CMK (cell line): ENCODE measurements around the gene KCNIP1.

ENCODE experiments used
- DNase-seq: peaks from one replicate; pipeline ENCODE4 v3.0.0-alpha.2; 2010; ENCODE audit warnings: low read depth

Gene KCNIP1

DNA sequence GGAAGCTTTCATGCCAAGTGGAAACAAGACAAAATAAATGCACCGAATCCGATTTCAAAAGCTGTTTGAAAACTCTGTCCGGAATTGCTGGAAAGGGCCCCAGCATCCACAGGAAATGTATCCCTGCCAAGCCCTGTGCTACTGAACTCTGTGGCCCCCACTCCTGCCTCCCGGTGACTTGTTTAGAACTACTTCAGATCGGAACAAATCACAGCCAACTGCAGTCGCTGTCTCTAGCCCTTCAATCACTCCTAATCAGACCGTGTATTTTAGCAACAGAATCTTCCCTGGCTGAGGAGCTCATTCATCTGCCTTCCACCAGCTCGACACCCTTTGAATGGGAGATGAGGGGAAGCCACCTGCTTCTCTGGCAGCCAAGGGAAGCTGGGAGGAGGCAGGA, 94.1 kb downstream of the KCNIP1 start:
- no peak for DNase-seq

DNA sequence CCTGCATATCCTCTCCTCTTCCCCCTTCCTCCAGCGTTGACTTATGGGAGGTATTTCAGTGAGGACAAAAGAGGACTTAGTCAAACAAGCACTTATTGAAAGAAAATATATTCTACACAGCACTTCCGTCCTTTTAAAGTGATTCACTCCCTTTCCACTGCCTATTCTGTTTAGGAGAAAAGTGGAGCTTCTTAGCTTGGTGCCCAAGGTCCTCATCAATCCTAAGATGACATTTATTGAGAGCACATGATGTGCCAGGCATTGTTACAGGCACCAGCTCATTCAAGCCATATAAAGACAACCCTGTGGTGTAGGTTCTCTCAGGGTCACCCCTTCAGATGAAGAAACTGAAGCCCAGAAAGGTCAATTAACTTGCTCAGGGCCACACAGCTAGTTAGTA, 95.9 kb downstream of the KCNIP1 start:
- DNase-seq: no peak

DNA sequence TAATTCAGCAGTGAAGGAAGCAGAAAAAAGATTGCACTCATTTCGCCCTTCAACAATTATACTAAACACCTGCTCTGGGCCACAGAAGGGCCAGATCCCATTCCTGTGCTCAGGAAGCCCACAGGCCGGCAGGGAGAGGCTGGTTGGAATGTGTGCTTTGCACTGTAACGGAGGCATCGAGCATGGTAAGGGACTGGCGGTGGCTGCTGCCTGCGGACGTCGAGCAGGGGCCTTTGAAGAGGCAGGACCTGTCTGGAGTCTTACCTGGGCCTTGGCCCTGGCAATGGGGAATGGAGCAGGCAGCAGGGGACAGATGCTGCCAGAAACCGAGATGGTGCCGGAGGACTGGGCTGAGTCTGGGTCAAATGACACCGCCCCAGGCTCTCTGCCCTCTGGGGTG, 97.8 kb downstream of the KCNIP1 start:
- no peak for DNase-seq

DNA sequence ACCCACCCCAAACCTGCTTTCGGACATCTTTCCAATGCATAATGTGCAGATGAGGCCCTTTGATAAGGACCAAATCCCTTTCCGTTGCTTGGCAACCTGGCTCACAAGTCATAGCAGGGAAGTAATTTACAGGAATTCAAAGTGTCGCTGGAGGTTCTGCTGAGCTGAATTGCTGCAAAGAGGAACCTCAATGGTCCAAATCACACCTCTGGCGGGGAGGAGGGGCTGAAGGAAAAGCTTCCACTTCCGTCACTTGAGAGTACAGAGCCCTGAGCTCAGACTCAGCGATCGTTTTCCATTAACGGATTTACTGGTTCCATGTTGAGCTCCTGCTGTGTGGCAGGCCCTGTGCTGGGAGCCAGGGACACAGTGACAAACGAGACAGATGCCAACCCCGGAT, 99.3 kb downstream of the KCNIP1 start:
- DNase-seq: no peak

DNA sequence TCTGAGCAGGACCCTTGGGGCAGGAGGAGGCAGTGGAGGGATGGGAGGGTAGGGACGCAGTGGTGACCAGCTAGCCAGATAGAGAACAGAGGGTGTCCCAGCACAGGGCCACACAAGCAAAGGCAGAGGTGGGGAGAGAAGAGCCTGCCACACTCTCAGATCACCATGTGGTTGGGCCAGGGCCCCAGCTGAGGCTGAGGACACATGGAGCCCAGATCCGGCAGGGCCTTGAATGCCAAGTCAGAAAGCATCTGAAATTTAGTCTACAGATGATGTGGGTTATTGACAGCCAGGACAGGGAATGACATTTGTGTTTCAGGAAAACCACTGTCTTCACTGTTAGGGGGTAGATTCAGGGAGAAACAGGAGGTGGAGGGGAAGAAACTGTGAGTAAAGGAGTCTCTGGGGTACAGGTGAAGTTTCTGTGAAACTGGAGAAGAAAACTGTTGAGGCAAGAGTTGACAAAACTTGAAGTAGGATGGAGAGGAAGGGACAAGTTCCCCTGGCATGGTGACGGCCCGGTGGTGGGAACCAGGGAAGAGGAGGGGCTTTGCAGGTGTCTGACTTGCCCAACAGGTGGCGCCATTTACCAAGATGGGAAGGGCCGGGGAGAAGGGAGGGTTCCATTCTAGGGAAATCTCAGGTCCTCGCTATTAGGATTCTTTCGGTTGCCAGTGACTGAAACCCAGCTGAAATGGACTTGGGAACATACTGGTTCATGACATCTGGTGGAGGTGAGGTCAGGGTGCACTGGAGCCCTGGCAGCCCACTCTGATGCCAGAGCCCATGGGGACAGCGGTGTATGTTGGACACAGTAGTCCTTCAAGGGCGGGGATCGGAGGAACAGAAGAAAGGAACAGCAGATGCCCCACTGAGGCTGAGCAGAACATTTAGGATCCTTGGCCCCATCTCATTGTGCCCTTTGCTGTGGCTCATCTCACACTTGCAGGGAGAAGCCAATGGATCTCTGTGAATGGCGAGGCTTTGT, 100.1 kb downstream of the KCNIP1 start:
- DNase-seq: peak; percentile 20

DNA sequence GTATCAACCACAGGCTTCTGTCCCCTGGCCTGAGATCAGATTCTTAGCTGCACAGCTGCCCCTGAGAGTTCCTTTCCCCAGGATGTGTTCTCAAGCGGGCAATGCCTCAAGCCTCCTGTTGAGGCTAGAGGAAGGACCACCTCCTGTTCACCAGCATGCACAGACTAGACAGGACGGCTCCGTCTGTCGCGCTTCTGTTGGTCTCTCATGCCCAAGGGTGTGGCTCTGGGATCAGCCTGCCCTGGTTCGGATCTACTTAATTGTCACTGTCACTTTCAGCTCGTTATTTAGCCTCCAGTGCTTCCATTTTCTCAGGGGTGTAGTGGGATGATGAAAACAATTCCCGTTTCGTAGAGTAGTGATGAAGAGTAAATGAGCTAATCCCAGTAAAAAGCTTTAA, 103.1 kb downstream of the KCNIP1 start:
- no peak for DNase-seq

DNA sequence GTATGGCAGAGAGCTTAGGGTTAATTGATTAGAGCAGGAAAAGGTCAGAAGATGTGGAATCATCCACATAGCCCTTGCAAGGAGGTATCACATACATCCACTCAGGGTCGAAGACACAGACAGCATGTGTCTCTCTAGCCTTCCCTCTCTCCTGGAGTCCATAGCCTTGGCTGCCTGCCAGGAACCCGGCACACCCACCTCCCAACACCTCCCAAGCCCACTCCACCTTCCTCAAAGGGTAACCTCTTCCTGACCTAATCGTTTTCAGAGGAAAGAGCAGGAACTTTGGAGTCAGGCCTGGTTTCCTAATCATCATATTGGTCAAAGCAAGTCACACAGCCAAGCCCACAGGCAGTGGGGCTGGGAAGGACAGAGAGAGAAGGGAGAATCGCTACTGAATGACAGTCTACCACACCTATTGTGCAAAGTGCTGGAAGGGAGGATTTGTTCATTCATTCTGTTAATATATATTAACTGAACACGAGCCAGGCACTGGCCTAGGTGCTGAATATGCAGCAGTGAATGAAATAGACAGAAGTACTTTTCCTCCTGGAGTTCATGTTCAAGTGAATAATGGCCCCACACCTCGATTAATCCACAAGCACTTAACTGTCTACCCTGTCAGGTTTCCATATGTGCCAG, 107.8 kb downstream of the KCNIP1 start:
- no peak for DNase-seq

DNA sequence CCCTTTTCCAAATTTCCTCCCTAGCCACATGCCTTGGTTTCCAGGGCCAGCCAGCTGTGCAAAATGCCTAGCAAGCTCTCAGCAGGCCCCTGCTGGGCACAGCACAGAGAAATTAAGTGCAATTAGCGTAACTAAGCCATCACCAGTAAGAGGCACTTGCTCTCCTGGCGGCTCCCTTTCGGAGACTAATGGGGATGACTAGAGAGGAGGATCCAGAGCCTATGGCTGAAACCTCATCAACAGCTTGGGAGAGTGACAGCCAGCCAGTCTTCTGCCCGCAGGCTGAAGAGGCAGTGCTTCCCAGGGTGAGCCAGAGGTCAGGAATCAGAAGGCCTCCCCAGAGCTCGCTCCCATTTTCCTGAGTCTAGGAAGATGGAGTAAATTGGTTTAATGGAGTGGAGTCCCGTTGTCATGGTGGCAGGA, 108.4 kb downstream of the KCNIP1 start:
- no peak for DNase-seq

DNA sequence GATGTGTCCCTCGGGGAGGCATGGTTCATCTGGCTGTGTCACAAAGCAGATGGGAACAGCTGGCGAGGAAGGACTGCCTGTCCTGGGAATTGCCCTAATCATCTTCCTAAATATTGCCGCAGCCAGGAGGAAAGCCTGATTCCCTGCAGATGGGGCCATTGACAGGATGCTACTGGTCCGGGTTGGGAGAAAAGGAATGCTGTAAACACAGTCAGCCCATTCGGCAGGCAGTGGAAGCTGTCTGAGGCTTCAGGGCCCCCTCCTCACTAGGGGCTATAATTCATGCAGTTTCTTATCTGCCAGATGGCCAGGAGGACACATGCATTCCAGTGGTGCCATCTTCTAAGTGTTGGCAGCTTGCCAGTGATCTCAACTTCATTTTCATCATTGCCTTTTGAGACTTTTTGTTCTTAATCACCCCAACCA, 110.3 kb downstream of the KCNIP1 start:
- no peak for DNase-seq

DNA sequence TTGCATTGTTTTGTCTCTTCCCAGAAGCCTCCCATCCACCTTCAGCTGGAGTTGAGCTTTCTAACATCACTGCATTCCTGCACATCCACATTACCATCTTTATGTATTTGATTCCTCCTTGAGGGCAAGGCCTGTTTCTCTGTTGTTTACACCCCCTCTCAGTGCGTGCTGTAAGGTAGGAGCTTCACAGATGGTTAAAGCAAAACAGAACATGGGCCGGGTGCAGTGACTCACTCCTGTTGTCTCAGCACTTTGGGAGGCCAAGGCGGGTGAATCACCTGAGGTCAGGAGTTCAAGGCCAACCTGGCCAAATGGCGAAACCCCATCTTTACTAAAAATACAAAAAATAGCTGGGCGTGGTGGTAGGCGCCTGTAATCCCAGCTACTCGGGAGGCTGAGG, 110.9 kb downstream of the KCNIP1 start:
- DNase-seq: no peak

DNA sequence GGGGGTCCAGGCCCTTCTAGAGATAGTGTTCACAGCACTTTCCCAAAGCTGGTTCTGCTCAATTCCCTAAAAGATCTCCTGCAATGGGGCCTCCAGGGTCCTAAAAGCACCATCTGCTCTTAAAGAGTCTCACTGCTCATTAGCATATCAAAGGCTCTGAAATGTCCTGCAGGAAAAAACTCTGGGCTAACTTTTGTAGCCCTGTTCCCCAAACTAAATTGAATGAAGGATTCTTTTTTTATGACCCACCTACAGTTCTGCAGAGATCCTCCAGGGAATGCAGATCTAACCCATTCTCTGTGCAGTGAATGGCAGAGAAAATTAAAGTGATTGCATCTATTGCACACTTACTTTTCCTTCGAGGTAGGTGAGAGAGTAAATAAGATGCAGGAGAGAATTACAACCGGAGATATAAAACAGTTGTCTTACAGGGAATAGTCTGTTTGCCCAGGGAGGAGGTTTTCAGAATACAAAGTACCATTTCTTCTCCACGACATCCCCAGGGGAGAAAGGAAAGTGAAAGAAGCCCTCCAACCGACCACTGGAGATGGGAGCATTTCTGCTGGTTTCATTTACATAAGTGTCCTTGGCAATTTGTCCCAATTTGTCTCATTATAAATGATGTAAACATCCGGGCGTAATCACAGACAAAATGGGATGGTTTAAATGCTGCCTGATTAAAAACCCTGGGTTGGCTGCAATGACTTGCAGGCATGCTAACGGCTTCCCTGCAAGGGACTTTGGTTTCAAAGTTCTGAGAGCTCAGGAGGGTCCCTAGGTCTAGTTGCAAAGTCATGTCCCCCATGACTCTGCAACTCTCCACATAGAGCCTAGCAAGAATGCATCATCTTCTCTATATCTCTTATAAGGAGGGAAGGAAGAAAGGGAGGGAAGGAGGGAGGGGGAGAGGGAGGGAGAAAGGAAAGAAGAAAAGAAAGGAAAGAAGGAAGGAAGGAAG, 114.0 kb downstream of the KCNIP1 start:
- no peak for DNase-seq

DNA sequence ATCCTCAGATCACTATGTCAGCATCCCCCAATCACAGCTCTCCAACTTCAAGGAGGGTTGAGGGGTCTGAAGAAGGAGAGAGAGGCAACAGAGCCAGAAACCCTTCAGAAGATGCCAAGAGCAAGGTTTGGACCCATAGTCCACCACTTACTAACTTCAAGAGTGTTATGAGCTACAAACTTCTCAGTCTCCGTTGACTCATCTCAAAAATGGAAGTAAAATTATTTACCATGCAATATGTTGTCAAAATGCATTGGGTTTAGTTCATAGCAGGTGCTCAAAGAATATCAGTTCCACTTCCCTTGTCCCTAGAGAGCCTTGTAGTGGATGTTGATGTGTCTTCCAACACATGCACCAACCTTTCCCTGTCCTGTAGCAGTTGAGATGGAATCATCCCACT, 116.0 kb downstream of the KCNIP1 start:
- no peak for DNase-seq

DNA sequence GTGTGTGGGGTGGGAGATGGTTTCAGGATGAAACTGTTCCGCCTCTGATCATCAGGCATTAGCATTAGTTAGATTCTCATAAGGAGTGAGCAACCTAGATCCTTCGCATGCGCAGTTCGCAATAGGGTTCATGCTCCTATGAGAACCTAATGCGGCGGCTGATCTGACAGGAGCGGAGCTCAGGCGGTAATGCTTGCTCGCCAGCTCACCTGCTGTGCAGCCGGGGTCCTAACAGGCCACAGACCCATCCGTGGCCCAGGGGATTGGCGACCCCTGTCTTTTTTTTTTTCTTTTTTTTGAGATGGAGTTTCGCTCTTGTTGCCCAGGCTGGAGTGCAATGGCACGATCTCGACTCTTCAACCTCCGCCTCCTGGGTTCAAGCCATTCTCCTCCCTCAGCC, 119.1 kb downstream of the KCNIP1 start:
- DNase-seq: no peak

DNA sequence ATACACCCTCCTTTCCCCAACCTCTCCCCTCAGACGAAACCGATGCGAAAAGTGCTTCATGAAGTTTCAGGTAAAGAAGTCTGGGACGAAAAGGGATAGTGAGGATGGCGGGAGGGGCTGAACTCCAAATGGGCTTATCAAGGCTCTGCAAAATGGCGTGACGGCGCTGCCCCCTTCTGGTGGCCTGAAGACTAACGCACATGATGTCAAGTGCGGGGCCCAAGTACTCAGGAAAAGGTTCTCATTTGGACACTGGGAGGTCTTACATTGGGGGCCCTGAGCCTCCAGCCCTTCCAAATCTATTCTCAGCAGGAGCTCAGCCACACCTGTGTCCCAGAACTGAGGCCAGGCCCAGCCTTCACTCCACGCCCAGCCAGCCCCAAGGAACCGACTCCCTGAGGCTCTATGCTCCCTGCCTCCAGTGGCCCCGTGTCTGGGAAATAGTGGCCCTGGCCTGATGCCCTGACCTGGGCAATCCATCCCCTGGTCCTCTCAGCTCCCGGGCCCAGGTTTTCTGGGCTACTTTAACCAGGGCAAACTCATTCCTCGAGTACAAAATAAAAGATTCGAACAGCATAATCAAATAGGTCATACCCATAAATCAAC, 119.9 kb downstream of the KCNIP1 start:
- DNase-seq: peak; percentile 18

DNA sequence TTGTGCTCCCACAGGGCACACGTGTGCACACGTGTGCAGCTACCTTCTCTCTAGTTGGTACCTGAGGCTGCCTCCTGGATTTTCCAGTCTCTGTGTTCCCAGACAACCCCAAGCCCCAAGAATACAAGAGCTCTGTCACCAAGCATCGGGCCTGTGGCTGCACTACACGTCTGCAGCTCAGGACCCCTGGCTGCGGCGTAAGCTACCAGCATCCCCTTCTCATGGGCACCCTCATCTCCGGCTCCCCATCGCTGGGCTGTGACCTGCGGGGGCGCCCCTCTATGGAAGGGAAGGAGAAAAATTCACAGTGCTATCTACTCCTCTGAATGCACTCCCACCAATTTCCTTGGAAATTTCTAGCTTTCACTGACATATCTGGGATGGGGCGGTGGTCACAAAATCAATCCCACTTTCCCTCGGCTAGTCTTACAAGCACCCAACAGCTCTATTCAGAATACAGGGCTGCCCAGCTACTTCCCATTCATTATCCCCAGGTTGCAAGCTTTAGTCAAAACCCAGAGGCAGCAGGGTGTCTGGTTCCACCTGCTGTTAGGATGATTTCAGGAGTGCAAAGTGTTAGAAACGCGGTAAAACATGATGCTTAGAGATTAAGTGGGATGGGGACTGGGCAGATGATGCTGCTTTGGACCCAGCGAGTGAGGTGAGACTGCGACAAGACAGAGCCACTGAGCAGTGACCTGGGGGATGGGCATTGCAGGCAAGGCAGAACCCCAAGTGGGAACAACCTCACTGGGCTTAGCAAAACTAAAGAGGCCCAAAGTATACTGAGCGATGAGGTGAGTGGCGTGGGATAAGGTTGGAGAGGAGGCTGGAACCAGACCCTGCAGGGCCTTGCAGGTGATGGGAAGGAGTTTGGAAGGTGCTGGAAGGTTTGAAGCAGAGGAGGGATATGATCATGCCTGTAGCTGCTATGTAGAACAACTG, 121.7 kb downstream of the KCNIP1 start:
- no peak for DNase-seq

DNA sequence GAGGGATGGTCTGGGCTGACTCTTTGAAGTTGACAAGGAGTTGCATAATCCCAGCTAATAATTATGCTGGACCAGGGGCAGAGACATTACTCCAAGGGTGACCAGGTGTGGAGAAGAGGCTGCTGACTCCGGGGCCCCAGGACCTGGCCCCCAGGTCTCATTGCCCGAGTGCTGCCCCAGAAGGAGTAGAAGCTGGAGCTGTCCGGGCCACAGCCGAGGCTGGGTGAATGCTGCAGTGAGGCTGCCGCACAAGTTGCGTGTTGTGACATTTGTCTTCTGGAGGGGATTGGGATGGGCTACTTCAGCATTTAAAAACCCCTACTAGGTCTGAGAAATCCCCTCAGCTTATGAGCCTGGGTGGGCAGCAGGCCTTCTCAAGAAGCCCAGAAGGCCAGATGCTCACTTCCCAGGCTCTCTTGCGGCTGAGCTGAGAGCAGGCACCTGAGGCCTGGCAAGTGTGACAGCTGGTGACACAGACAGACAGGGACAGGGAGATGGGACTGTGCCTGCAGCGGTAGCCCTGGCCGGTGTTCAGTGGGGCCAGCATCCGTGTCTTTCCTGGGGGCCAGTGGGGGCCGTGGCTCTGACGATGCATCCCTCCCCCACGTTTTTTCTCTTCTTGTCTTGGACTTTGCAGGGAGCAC, 122.8 kb downstream of the KCNIP1 start:
- DNase-seq: no peak

DNA sequence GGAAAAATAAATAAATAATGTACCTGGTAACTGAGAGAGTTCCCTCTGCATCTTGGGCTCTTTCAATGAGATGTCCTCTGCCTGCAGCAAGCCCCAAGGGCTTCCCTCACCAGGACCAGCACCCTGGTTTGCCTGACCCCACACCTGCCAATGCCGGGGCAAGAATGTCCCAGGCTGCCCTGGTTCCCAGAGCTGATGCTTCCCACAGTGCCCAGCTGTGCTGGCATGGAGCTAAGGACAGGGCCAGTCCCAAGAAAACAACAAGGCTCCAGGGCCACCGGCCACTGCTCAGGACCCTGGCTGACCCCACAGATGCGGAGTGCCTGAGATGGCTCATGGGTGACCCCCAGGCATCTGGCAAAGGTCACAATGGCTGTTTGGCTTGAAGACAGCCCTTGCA, 123.5 kb downstream of the KCNIP1 start:
- no peak for DNase-seq

DNA sequence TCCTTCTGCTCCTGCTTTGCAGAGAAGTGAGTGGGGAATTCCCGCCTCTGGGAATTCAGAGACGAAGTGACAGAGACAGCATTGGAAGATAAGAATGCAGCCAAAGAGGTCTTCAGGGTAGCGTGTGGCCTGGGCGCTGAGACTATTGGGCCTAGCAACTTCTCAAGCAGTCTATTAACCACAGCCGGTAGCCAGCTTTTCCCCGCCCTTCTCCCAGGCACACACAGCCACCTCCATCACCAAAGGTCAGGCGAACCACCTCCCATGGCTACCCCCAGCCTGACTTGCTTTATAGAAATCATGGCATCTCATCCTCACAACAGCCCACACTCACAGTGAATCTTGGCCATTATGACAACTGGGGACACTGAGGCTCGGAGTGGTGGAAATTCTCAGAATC, 124.2 kb downstream of the KCNIP1 start:
- DNase-seq: no peak

DNA sequence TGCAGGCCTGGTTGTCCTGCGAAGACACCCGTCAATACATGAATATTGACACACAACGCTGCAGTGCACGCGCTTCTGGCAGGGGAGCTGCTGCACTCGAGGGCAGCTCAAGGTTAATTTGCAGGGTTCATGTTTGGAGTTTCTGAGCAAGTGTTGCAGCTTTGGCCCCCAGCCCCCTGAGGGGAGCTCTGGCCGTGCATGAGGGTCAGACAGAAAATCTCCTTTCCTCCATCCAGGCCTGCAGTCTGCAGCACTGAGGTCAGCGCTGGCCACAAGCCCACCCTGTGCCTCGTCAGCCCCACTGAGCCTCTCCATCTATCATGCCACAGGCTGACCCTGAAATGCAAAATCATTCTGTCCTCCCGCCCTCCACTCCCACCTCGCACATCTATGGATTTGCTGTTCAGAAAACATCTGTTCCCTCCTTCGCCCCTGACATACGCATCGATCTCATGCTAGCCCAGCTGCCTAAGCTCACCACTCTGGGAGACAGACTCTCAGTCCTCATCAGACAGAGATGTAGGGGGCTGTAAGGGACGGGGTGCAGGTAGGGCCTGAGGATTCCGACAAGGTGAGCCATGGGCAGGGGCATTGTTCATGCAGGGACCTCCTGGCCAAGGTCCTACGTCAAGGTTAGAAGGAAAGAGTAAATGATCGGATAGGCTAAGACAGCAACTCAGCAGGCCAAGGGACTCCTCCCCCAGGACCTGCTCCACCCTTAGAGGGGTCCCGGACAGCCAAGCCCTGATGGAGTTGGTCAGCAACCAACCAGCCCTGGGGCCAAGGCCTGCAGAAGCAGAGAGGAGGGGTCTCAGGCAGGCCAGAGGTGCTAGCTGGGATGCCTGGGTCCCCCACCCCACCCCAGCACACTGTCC, 125.1 kb downstream of the KCNIP1 start:
- no peak for DNase-seq
